Breast epithelium (tissue), 3 donors: ENCODE measurements around the gene PIK3R2.

ENCODE experiments used
- CTCF ChIP-seq, 3 donors: fragments of 450-650 bp; IDR thresholded peaks; one replicate each; pipeline ENCODE4 v1.5.1; 2016 to 2017; ENCODE audit warnings: antibody characterized with exemption in 3 of 3, mild to moderate bottlenecking in 3 of 3, moderate library complexity in 3 of 3
- POLR2AphosphoS5 ChIP-seq, 3 donors: sonication (generic); formaldehyde crosslinking; IDR thresholded peaks; one replicate each; pipeline ENCODE4 v1.6.1; 2017; ENCODE audit warnings: antibody characterized with exemption in 3 of 3

GRCh38 chr19:18203408-18203862 lies 50.5 kb downstream of the PIK3R2 start:
- TF ChIP-seq CTCF (IDR thresholded peaks at IDR 0.05), result no peak
- no peak for TF ChIP-seq POLR2AphosphoS5 (IDR thresholded peaks at IDR 0.05)
